Tibial nerve (tissue), 4 donors: ENCODE results near the gene NIM1K. TPM values are rescaled to one million over a fixed set of nuclear protein-coding genes. Genes with fewer than 3 reads are reported as not detected.
"Not testable (repeated sequence)": the region's sequence is repeated elsewhere in the genome, so short reads cannot be mapped to it uniquely, and the experiment has no call there.

ENCODE experiments used
- DNase-seq, 2 donors: peaks; one replicate each; pipeline ENCODE4 v3.0.0-alpha.2; 2019; ENCODE audit warnings: low spot score in 2 of 2
- H3K27ac ChIP-seq, 4 donors: fragments of 200-600 bp; sonication (generic) in 3 of 4; one replicate each; pipeline ENCODE4 v1.5.1; 2017 to 2019; ENCODE audit warnings: mild to moderate bottlenecking in 1 of 4
- H3K27me3 ChIP-seq, 2 donors: fragments of 200-600 bp; sonication (generic) in 1 of 2; one replicate each; pipeline versions ENCODE4 v1.5.1 to v1.6.0; 2017 to 2019
- H3K36me3 ChIP-seq, 3 donors: fragments of 200-600 bp; sonication (generic); one replicate each; pipeline ENCODE4 v1.5.1; 2018 to 2019
- H3K4me1 ChIP-seq, 4 donors: fragments of 200-600 bp; sonication (generic) in 3 of 4; one replicate each; pipeline ENCODE4 v1.5.1; 2017 to 2019
- H3K4me3 ChIP-seq, 4 donors: fragments of 200-600 bp; sonication (generic) in 3 of 4; one replicate each; pipeline ENCODE4 v1.5.1; 2017 to 2019; ENCODE audit warnings: mild to moderate bottlenecking in 1 of 4, moderate library complexity in 1 of 4
- H3K9me3 ChIP-seq, 4 donors: fragments of 200-600 bp; sonication (generic) in 3 of 4; one replicate each; pipeline ENCODE4 v1.5.1; 2017 to 2019
- CTCF ChIP-seq, 5 experiments: fragments of 200-600 bp in 3 of 5; fragments of 450-650 bp in 2 of 5; sonication (generic) in 3 of 5; IDR thresholded peaks; one replicate each; pipeline ENCODE4 v1.5.1; 2016 to 2019; ENCODE audit warnings: antibody characterized with exemption in 5 of 5, mild to moderate bottlenecking in 3 of 5, moderate library complexity in 2 of 5
- EP300 ChIP-seq, 2 donors: sonication (generic); formaldehyde crosslinking; IDR thresholded peaks; one replicate each; pipeline ENCODE4 v1.6.1; 2017; ENCODE audit warnings: antibody characterized with exemption in 2 of 2, mild to moderate bottlenecking in 1 of 2
- POLR2A ChIP-seq, 2 donors: fragments of 450-650 bp; IDR thresholded peaks; one replicate each; pipeline ENCODE4 v1.6.1; 2017; ENCODE audit warnings: antibody characterized with exemption in 2 of 2, mild to moderate bottlenecking in 2 of 2, moderate library complexity in 2 of 2
- WGBS, 2 donors: methylation state at CpG; one replicate each; pipeline ENCODE4 v1.1.5; 2018; 5-methylcytosine and 5-hydroxymethylcytosine counted together
- total RNA-seq, 4 donors: library from RNA; depleted of rRNA; stranded (reverse); fragments of >200 nt; gene quantifications; one replicate each; pipeline ENCODE4 v1.1.0, GENCODE V29; 2016

Gene NIM1K
- total RNA-seq, 4 donors from 2014 or later: 2.0 to 4.8 (median 3.6) TPM

GRCh38 chr5:43156388-43156787, 35.6 kb upstream of the NIM1K start:
- no peak overlapping the region for H3K4me3 ChIP-seq
- no peak for DNase-seq
- TF ChIP-seq EP300 (IDR thresholded peaks at IDR 0.05) (no peak), CTCF (IDR thresholded peaks at IDR 0.05) (no peak), POLR2A (IDR thresholded peaks at IDR 0.05) (no peak)
- H3K27me3 ChIP-seq: no peaks in the 10 kb centered on the region
- peak overlapping the region in 1 of 4 donors; percentile 32 for H3K27ac ChIP-seq
- H3K4me1 ChIP-seq: peaks cover 0 to 24% (median 0%) of the 10 kb centered on the region in 4 donors
- 52 to 56% methylated on average over 6 of the region's 6 CpGs for WGBS, 2 donors
- H3K9me3 ChIP-seq: no peaks in the 10 kb centered on the region
- H3K36me3 ChIP-seq: peaks cover 0 to 26% (median under 1%) of the 10 kb centered on the region in 3 donors

DNA sequence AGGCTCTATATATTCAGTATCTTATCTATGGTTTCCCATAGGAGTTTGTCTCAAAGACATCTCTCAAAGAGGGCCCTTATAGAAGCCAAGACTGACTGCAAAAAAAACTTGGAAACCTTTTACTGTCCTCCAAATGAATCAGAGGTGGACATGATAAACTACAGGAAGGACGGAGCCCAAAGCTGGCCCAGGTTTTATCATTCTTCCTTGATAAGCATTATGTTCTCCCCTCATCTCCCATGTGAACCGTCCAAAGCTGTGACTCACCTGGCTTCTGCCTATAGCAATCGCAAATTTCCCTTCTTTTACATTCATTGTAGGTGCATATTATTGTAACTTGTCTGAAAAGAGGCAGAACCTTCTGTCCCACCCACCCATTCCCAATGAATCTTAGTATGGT, 35.0 kb upstream of the NIM1K start:
- Histone ChIP-seq H3K36me3 (peaks cover 0 to 29% (median 3%) of the 10 kb centered on the region in 3 donors), H3K27ac (no peak overlapping the region), H3K4me3 (no peak overlapping the region), H3K4me1 (peaks cover 0 to 24% (median 0%) of the 10 kb centered on the region in 4 donors), H3K27me3 (no peaks in the 10 kb centered on the region), H3K9me3 (no peaks in the 10 kb centered on the region)
- 96% methylated on average over 3 of the region's 3 CpGs for WGBS, 2 donors
- no peak for DNase-seq
- TF ChIP-seq EP300 (IDR thresholded peaks at IDR 0.05) (no peak), CTCF (IDR thresholded peaks at IDR 0.05) (no peak), POLR2A (IDR thresholded peaks at IDR 0.05) (no peak)

DNA sequence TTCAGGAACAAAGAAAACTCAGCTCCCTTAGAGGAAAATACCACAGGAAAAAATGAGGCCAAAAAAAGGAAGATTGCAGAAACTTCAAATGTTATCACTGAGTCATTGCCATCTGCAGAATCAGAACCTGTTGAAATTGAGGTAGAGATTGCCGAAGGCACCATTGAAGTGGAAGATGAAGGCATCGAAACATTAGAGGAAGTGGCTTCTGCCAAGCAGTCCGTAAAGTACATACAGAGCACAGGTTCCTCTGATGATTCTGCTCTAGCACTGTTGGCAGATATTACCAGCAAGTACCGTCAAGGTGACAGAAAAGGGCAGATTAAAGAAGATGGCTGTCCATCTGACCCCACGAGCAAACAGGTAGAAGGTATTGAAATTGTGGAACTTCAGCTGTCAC, 30.8 kb upstream of the NIM1K start:
- WGBS, 2 donors: 84 to 88% methylated on average over 5 of the region's 5 CpGs
- TF ChIP-seq EP300 (IDR thresholded peaks at IDR 0.05): no peak
- no peak overlapping the region for H3K4me3 ChIP-seq

DNA sequence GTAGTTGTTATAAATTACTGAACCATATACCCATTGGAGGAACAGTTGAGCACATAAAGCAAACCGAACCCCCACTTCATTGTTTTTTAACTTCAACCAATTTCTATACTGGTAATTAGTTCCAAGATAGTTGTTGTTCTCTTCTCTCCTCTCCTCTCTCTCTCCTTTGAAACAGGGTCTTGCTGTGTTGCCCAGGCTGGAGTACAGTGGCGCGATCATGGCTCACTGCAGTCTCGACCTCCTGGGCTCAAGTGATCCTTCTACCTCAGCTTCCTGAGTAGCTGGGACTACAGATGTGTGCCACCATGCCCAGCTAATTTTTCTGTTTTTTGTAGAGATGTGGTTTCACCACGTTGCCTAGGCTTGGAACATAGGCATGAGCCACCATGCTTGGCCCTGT, 27.2 kb upstream of the NIM1K start:
- H3K9me3 ChIP-seq, DNase-seq, H3K4me1 ChIP-seq, H3K27me3 ChIP-seq, H3K27ac ChIP-seq, H3K4me3 ChIP-seq: not testable (repeated sequence)
- WGBS, 2 donors: 86 to 97% methylated on average over 5 of the region's 5 CpGs
- H3K36me3 ChIP-seq: peaks cover 0 to 74% (median 3%) of the 10 kb centered on the region in 3 donors

More for the DNA sequence above, 30.8 kb upstream of the NIM1K start:
- H3K27me3 ChIP-seq: no peaks in the 10 kb centered on the region
- H3K36me3 ChIP-seq: peaks cover 0 to 55% (median 3%) of the 10 kb centered on the region in 3 donors
- H3K9me3 ChIP-seq: no peaks in the 10 kb centered on the region
- no peak for DNase-seq
- H3K4me1 ChIP-seq: peaks cover 0 to 4% (median 0%) of the 10 kb centered on the region in 4 donors
- no peak overlapping the region for H3K27ac ChIP-seq

DNA sequence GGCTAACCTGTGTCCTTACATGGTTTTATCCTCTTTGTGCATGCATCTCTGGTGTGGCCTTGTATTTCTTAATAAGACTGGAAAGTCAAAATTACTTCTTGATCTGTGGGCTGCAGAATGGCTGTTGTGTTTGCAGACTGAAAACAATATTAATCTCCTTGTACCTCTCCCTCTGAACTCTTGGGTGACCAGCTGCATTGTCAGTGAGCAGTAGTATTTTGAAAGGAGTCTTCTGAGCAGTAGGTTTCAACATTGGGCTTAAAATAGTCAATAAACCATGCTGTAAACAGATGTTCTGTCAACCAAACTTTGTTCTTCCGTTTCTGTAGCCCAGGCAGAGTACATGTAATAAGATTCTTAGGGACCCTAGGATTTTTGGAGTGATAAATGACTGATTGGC, 26.7 kb upstream of the NIM1K start:
- no peaks in the 10 kb centered on the region for H3K27me3 ChIP-seq
- H3K9me3 ChIP-seq: no peaks in the 10 kb centered on the region
- no peaks in the 10 kb centered on the region for H3K4me1 ChIP-seq
- H3K36me3 ChIP-seq: peaks cover 0 to 75% (median 3%) of the 10 kb centered on the region in 3 donors
- no peak overlapping the region for H3K27ac ChIP-seq
- 75 to 86% methylated on average over 1 of the region's 1 CpG for WGBS, 2 donors
- DNase-seq: no peak
- no peak overlapping the region for H3K4me3 ChIP-seq
- TF ChIP-seq EP300 (IDR thresholded peaks at IDR 0.05) (no peak), CTCF (IDR thresholded peaks at IDR 0.05) (no peak), POLR2A (IDR thresholded peaks at IDR 0.05) (no peak)

DNA sequence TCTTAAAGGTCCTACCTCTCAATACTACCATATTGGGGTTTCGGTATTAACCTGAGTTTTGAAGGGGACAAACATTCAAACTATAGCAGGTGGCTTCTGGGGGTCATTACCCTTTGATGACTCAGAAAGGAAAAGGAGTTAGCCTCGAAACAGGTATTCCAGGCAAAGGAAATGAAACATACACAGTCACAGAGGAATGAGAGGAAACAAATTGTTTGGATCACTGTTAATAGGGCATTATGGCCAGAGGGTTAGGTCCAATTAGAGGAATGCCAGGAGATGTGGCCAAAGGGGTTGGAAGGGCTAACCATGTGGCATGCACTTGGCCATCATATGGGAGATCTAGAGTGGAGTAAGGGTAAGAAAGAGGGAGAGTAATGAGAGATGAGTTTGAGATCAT, 23.9 kb upstream of the NIM1K start:
- Histone ChIP-seq H3K4me1 (no peaks in the 10 kb centered on the region), H3K27ac (no peak overlapping the region), H3K9me3 (no peaks in the 10 kb centered on the region), H3K4me3 (no peak overlapping the region), H3K36me3 (peaks cover 0 to 70% (median 0%) of the 10 kb centered on the region in 3 donors), H3K27me3 (no peaks in the 10 kb centered on the region)
- no peak for DNase-seq
- WGBS, 2 donors: 94 to 98% methylated on average over 2 of the region's 2 CpGs
- TF ChIP-seq POLR2A (IDR thresholded peaks at IDR 0.05): no peak
- no peak for TF ChIP-seq CTCF (IDR thresholded peaks at IDR 0.05)
- TF ChIP-seq EP300 (IDR thresholded peaks at IDR 0.05): no peak
